ENCODE results near the gene PTK7. TPM values are rescaled to one million over a fixed set of nuclear protein-coding genes. Genes with fewer than 3 reads are reported as not detected.

PTK7 gene
- total and polyA plus RNA-seq, 2 experiments from 2014 or later, result 46.1 to 147 TPM

GRCh38 chr6:43172104-43173007 lies 96.2 kb downstream of the PTK7 start:
- Mint-ChIP-seq H3K27me3 (ENCODE audit: insufficient read depth, low read depth, poor library complexity) (peaks cover 28% of the 10 kb centered on the region), H3K27ac (peak overlapping the region; percentile 33), H3K4me1 (peaks cover 33% of the 10 kb centered on the region), H3K36me3 (ENCODE audit: low read depth) (peaks cover 40% of the 10 kb centered on the region), H3K9me3 (peaks cover 2% of the 10 kb centered on the region; the same call in 2 of the 3 replicates), H3K4me3 (peak overlapping the region; percentile 88)
- no peak; the same call in 2 of the 3 replicates for ATAC-seq
- TF ChIP-seq ZNF114 (CRISPR knock-in tag; IDR thresholded peaks at IDR 0.05) (no peak), ETS1 (IDR thresholded peaks at IDR 0.05) (0 out of 2 replicates have a peak, but pooled peaks have one; percentile 28), STAT1 (IDR thresholded peaks at IDR 0.05; ENCODE audit: unreplicated experiment) (no peak), POLR2AphosphoS5 (IDR thresholded peaks at IDR 0.05; ENCODE audit: low read depth) (0 out of 2 replicates have a peak, but pooled peaks have one; percentile 42), REST (IDR thresholded peaks at IDR 0.05; ENCODE audit: unreplicated experiment) (no peak), ZNF331 (CRISPR knock-in tag; IDR thresholded peaks at IDR 0.05; ENCODE audit: low read depth) (no peak)
- DNase-seq (ENCODE audit: low spot score), result peak; percentile 34
- no peak overlapping the region for H2AFZ ChIP-seq
- H3K27me3 ChIP-seq (ENCODE audit: insufficient read depth), result peaks cover 9% of the 10 kb centered on the region
- peaks cover 32% of the 10 kb centered on the region for H3K79me2 ChIP-seq (replicated peaks; ENCODE audit: insufficient read depth)
- H3K9me2 ChIP-seq (ENCODE audit: insufficient read depth), result no peaks in the 10 kb centered on the region
- peaks cover 22% of the 10 kb centered on the region for H3K36me3 ChIP-seq (ENCODE audit: insufficient read depth)
- peaks cover 13% of the 10 kb centered on the region for H4K20me1 ChIP-seq (replicated peaks; ENCODE audit: insufficient read depth)
- H3K27ac ChIP-seq (ENCODE audit: low read depth), result no peak overlapping the region
- peaks cover 14% of the 10 kb centered on the region for H3K4me1 ChIP-seq (ENCODE audit: insufficient read depth)
- peak overlapping the region; percentile 91 for H3K4me3 ChIP-seq
- peaks cover 14% of the 10 kb centered on the region for H3F3A ChIP-seq (replicated peaks; ENCODE audit: low read depth)
- H3K4me2 ChIP-seq, result peak overlapping the region; percentile 91

- Histone ChIP-seq H3K4me3 (peak overlapping the region; percentile 91), H2AFZ (no peak overlapping the region), H3K27ac (ENCODE audit: low read depth) (peak overlapping the region; percentile 88), H3K36me3 (ENCODE audit: insufficient read depth) (peaks cover 29% of the 10 kb centered on the region), H4K20me1 (replicated peaks; ENCODE audit: insufficient read depth) (peaks cover 19% of the 10 kb centered on the region), H3K4me2 (peak overlapping the region; percentile 91), H3K9me2 (ENCODE audit: insufficient read depth) (no peaks in the 10 kb centered on the region), H3F3A (replicated peaks; ENCODE audit: low read depth) (peaks cover 14% of the 10 kb centered on the region), H3K27me3 (ENCODE audit: insufficient read depth) (peaks cover 9% of the 10 kb centered on the region), H3K4me1 (ENCODE audit: insufficient read depth) (peaks cover 14% of the 10 kb centered on the region), H3K79me2 (replicated peaks; ENCODE audit: insufficient read depth) (peaks cover 32% of the 10 kb centered on the region)
- H3K36me3 Mint-ChIP-seq (ENCODE audit: low read depth), result peaks cover 54% of the 10 kb centered on the region
- DNase-seq (ENCODE audit: low spot score), result no peak
- peaks cover 33% of the 10 kb centered on the region for H3K4me1 Mint-ChIP-seq
- H3K27me3 Mint-ChIP-seq (ENCODE audit: insufficient read depth, low read depth, poor library complexity), result peaks cover 28% of the 10 kb centered on the region
- H3K9me3 Mint-ChIP-seq, result peaks cover 2% of the 10 kb centered on the region; the same call in 2 of the 3 replicates
- no peak for ATAC-seq
- H3K4me3 Mint-ChIP-seq, result peak overlapping the region; percentile 88
- peak overlapping the region; percentile 83 for H3K27ac Mint-ChIP-seq
- TF ChIP-seq ZNF462 (CRISPR knock-in tag; IDR thresholded peaks at IDR 0.05) (no peak), STAT1 (IDR thresholded peaks at IDR 0.05; ENCODE audit: unreplicated experiment) (no peak), JUNB (IDR thresholded peaks at IDR 0.05; ENCODE audit: unreplicated experiment) (no peak)
Observed at GRCh38 chr6:43173591-43174262, 97.6 kb downstream of the PTK7 start.

All from GM23338 (cell line).